ENCODE measurements around the gene YOD1.

Gene YOD1

DNA sequence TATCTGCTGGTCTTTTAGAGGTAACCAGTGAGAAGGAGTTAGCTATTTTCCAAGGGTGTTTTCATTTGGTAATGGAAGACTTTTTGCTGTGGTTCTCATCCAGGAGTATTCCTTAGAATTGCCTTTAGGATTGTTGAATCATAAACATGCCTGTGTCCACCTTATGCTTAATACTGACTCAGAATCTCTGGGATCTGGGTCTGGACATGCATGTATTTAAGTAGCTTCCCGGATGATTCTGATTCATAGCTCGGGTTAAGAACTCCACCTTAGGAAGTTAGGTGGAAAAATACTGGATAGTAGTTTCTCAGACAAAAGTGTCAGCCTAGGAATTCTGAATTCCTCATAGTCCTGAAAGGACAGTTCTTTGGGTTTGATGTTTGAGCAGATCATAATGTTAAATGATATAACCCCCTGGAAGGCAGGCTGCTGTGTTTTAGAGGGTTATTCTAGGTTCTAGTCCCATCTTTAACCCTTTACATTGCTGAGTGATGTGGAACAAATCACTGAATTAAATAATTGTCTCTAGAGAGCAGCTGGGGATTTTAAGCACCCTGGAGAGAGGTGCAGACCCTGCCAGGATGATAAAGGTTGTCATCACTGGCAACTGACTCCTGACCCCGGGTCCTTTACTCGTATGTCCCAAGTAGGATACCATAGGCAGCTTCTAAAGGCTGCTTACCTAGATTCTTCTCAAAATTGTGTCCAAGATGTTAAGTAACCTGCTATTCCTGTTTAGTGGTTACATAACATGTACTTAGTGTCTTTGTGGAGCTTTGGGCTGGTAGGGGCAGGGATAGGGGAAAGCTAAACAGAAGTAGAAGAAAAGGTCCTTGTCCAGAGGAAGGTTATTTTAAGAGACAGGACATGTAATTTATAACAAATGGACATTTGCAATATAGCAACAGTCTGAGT is 23.2 kb upstream of the YOD1 start:
- FAIRE-seq (no peak), DNase-seq (ENCODE audit: low spot score) (no peak)

DNA sequence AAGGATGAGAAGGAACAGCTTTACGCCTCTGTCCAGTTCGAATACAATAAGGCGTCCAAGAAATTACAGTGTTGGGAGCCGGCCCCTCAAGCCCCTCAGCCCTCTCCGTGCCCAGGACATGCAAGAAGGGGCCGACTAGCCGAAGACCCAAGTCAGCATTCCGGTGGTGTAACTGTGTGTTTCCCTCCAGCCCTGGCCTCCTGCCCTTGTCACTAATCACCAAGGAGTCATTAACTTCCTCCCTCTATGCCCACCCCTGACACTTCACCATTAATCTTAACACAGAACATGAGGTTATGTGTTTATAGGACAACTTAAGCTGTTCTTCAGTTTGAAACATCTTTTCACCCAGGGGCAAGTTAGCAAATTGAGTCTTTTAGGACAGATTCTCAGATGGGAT is 21.2 kb upstream of the YOD1 start:
- FAIRE-seq (no peak), DNase-seq (ENCODE audit: low spot score) (no peak)

DNA sequence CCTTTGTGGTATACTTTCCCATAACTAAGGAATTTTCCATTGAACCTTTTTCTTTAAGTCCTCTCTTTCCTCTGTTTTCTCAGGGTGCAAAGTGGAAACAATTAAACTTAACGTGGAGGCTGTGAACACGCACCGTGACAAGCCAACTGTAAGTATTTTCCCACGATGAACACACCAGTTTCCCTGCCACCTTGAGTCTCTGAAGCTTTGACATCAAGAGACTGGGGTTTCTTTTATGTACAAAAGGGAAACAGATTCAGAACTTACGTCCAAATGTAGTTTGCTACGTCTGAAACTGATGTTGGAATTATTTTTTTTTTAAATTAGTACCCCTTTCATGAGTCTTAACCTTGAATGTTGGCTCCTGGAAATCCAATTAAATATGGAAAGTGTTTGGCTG is 20.4 kb upstream of the YOD1 start:
- FAIRE-seq (no peak), DNase-seq (ENCODE audit: low spot score) (no peak)

DNA sequence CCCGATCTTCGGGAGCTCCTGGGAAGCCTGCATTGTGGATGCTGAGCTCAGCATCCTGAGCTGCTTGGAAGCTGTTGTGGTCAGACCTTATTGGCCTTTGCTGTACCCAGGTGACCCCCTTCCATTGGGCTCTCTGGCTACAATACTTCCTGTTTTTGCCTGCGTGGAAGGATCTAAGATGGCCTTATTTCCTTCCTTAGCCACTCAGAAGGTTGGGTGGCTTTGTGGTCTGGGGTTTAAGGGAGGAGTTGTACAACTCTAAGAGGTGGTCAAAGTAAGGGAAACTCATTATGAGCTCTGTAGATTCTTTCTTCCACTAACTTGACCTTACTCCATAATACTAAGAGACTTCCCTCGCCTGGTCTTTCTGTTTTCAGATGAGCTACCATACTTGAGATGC is 19.8 kb upstream of the YOD1 start:
- FAIRE-seq (no peak), DNase-seq (ENCODE audit: low spot score) (no peak)

DNA sequence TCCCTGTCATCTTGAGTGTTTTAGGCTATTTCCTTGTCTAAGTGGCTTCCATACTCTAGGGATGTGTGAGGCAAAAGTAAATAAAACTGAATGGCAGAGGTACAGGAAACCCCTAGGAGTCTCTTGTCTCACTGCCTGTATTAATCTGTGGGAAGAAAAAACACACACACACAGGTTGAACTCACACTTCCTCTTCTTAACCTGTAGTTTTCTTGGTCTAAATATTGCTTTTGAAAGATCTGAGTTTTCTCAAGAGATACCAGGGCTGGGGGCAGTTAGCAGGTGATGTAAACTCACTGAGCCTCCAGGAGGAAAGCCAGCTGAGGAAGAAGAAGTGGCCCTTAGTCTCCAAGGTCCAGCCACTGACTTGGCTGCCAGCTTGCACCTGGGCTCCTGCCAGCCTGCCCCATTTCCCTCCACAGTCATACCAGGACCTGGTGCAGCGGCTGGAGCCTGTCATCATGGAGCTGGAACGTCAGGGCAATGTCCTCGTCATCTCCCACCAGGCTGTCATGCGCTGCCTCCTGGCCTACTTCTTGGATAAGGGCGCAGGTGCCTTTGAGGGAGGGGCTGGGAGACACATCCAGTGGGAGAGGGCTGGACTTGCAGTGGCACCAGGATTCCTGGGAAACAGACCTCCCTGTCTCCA is 19.0 kb upstream of the YOD1 start:
- DNase-seq (ENCODE audit: low spot score) (no peak), FAIRE-seq (no peak)

DNA sequence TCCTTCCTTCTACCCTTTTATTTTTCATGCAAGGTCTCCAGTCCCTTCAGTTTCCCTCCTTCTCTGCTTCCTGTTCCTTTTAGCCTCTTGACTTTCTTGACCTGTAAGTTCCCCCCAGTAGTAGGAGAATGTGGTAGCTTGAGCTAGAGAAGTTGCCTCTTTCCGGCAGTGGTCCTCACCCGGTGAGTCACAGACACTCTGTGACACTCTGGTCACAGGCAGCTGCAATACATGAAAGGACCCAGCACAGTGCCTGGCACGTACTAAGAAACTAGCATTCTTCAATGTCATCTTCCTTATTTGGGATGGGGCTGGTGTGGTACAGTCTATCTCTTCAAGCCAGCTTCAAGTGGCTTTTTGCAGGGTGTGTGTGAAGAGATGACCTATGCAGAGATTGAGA is 18.1 kb upstream of the YOD1 start:
- FAIRE-seq (no peak), DNase-seq (ENCODE audit: low spot score) (no peak)

DNA sequence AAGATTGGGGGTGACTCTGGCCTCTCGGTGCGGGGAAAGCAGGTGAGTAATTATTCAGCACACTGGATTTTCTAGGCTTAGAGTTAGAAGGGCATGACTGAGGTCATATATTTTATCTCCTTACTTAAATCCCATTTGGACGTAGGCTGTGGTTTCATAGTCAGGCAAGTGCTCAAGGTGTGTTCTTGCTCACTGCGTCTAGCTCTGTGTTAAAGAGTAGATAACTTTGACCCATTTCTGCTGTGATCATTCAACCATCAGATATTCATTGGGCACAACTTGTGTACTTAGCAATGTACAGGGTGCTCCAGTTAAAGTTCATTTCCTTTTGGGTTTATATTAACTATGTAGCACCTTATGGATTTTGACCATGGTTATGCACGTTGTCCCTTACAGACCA is 16.7 kb upstream of the YOD1 start:
- DNase-seq (ENCODE audit: low spot score) = no peak
- no peak for FAIRE-seq

DNA sequence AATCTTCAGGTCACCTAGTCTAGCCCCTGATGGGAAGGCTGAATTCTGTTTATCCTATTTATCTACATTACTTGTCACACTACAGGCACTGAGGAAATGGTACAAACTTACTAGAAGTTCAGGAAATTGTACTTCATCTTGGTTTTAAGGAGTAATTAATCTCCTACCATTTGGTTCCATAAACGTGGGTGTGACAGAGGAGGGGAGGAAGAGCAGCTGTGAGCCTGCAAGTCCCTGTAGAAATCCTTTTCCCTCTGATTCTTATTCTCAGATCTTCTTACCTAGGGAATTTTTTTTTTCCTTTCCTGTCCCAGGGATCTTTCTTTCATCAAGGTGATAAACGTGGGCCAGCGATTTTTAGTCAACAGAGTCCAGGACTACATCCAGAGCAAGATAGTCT is 16.2 kb upstream of the YOD1 start:
- FAIRE-seq = no peak

DNA sequence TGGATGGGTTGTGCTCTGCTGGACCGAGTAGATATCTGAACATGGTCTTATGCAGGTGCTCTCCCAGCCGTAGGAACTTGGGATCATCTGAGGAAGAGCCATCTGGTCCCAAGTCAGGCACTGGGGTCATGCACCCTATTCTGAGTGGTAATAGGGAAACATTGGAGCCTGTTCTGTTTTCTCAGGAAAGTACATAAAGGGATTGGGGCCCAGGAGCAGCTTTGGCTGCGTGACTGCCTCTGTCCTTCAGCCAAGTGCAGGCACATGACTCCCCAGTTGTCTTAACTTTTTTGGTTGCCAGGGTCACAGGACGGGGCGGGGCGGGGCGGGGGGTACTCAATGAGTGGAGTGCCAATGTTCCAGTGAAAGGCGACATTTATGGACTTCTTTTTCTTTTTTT is 13.6 kb upstream of the YOD1 start:
- DNase-seq (ENCODE audit: low spot score) = no peak
- no peak for FAIRE-seq

More for the DNA sequence above, 16.2 kb upstream of the YOD1 start:
- no peak for DNase-seq (ENCODE audit: low spot score)

DNA sequence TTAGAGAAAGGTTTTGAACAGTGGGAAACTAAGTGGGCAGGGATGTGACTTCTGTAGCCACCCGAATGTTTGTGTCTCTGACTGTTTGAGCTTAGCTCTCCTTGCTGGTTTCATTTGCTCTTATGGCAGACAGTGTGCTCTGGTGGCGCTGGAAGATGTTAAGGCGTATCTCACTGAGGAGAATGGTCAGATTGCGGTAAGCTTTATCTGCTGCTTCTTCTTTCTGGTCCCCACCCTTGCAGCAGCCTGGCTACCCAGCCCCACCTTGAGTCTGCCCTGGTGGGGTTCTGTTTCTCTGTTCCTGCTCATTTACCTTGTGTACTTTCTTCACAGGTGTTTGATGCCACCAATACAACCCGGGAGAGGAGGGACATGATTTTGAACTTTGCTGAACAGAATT is 12.0 kb upstream of the YOD1 start:
- DNase-seq (ENCODE audit: low spot score) = no peak
- no peak for FAIRE-seq

DNA sequence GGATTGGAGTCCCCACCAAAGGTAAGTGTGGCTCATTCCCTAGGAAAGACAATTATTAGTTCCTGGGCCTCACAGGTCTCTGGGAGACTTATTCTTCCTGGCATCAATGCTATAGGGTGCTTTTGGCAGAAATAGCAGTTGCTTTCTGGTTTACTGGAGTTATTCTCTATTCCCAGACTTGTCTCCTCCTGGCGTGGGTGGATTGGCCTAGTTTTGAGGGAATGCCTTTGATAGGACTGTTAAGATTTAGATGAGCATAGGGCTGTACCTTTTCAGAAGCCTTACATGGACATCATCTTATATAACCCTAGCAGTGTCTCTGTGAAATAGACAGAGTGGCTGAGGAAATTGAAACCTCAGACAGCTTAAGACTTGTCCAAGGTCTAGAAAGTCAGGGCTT is 11.1 kb upstream of the YOD1 start:
- no peak for FAIRE-seq
- no peak for DNase-seq (ENCODE audit: low spot score)

DNA sequence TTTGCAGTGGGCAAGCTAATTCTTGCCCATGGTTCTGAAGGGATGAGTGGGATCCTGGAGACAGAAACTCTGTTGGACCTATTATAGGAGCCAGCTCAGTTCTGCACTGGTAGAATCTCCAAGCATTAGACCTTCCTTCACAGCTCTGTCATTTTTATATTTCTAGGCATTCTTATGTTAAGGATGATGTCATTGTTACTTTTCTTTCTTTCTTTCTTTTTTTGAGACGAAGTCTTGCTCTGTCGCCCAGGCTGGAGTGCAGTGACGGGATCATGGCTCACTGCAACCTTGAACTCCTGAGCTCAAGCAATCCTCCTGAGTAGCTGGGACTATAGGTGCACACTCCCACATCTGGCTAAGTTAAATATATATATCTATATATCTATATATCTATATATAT is 9.6 kb upstream of the YOD1 start:
- FAIRE-seq (no peak), DNase-seq (ENCODE audit: low spot score) (no peak)

DNA sequence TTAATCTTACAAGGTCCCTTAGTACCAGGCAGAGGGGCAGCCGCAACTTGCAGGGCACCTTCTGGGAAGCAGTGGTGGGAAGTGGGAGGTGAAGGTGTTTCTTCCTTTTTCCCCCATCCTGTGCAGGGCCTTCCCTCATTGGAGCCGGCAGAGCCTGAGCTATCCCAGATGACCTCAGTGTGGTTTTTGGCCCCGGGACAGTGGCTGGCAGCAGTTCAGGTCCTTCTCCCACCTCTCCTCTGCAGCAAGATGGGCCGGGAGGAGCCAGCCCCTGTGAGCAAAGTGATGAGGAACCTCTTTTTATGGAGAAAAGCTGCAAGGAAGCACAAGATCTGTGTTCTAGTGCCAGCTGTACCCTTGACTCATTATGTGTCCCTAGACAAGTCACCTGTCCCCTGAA is 8.9 kb upstream of the YOD1 start:
- FAIRE-seq (no peak), DNase-seq (ENCODE audit: low spot score) (no peak)

DNA sequence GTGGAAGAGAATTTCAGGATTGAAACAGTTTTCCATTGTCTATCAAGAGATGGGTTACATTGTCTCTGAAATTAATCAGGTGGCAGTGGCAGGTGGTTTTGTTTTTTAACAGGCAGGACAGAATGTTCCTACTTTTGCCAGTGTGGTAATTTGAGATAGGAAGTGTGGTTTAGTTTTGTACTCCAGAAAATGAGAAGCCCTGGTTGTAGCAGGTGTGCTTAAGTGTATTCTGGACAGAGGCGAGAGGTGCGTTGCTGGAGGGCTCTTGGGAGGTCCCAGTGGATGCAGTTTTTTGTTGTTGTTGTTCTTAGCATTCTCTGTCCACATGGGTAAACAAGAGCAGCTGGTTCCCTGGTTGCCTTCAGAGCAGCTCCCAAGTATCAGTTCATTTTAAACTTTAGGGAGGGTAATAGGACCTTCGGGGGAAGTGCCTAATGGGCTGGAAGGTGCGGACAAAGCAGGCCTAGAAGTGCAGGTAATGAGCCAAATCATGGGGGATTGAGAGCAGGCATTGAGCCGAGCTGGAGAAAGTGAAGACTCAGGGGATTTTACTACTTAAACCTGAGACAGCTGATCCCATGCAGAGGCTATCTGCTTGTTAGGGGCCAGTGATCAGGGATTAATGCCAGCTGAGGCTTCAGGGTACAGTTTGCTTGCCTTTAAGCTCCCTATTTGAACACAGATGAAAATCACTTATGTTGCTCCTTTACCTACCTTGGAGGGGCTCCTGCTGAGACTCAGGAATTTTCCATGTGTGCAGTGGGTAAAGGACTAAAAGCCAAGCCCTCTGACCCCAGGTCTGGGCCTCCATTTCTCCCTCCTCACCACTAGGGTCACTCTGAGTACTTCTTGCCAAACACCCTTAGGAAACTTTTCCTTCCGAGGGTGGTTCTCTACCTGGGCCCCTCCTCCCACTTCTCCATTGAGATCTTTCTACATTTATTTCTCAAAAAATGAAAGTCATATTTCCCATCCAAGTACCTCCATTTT is 8.2 kb upstream of the YOD1 start:
- no peak for FAIRE-seq
- DNase-seq (ENCODE audit: low spot score) = no peak

DNA sequence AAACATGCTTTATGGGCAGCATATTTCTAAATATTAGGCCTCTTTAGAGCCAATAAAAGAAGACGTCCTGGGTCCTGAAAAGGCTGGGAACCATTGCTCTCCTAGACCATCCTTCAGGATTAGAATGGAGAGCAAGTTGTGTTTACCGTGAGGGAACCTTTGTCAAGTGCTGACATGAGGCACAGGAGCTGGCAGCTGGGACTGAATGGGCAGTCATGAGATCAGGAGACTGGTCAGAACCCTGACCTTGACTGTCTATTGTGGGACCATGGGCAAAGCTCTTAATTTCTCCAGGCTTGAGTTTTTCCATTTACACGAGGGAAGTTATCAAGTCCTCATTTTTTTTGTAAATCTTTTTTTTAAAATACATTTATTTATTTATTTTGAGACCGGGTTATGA is 7.2 kb upstream of the YOD1 start:
- no peak for DNase-seq (ENCODE audit: low spot score)
- no peak for FAIRE-seq

DNA sequence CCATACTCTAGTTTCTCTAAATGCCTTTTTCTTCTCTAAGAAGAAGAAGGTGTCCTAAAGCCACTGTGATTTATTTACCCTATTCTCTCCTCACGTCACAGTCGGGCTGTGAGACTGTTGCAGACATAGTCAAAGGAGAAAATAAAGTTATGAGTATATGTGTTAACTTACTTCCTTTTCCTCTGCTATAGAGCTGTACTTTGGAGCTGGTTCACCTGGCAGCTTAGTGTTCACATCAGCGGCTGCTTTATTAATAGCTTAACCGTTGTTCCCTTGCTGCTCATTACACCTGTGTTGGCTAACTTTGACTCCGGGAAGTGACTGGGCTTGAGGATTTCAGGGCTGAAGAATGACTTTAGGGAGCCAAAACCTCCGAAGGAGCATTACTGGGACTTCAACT is 5.7 kb upstream of the YOD1 start:
- DNase-seq (ENCODE audit: low spot score) (no peak), FAIRE-seq (no peak)

DNA sequence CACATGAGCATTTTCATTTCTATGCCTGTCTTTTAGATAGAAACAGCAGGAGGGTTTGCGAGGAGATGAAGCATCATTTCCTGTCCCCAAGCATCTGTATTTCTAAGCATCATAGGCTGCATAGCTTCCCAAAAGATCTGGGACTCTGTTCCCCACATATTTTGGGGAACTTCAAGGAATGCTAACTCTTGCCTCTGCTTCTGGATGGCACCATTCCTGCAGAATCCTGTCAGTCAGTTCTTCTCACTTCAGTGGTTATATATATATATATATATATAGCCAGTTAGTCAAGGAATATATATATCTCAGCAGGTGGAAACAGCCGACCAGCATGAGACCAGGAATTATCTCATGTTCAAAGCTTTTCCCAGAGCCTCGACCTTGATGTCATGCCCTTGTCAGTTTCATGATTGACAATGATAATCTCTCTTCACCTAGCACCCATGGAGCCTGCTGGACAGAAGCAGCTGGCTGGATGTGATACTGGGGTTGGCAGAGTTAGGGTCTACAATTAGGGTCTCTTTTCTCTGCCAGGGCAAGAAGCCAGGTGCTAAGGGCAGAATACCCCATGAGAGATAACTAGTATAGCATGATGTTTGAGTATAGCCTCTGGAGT is 4.5 kb upstream of the YOD1 start:
- DNase-seq (ENCODE audit: low spot score) = no peak
- FAIRE-seq = no peak

DNA sequence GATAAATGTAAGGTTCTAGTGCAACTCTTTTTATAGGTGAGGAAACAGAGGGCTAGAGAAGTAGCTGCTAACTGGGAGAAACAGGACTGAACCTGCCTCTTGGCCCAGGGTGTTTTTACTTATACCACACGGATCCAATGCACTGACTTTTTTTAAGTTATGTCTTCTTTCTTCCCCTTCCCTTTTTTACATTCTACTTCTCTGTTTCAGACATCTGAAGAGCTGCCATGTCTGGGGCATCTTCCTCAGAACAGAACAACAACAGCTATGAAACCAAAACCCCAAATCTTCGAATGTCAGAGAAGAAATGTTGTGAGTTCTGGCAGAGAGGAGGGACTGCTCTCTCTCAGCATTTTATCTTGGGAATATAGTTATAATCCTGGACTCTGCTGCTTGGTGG is 3.5 kb upstream of the YOD1 start:
- no peak for FAIRE-seq
- no peak for DNase-seq (ENCODE audit: low spot score)

DNA sequence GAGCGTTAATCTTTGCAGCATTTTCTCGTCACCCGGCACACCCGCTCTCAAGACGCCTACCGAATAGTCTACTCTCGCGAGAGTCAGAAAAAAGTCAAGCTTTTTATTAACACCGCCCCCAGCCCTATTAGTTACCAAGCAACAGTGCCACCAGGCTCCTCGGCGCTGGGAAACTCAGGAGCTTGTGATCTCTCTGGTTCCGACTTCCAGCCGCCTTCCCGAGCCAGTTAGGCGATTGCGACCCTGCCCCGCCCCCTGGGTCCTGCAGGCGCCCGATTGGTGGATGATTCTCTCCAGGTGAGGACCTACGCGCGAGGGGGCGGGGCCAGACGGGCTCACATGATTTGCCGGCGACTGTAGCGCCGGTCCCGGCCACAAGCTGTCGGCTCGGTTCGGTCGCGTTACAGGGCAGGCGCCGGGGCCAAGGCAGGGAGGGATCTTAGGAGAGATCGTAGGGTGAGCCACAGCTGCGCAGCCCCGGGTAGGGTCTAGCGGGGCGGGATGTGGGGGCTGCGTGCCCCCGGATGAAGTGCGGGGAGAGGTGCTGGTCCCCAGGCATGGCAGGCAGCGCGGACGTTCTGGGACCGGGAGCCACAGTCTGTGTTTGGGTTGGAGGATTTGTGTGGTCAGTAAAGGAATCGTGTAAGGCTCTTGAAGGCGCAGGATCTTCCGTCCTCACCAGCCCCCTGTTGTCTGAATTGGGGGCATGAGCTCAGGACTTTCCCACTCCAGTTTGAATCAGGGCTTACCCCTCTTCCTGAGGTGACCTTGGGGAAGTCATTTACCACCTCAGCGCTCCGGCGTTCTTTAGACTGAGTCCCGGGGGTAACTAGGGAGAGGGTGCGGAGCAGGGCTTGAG is 2.1 kb upstream of the YOD1 start, which contains the start of gene PFKFB2:
Gene PFKFB2, plus strand, starts transcription at position 365 of the 859 bp plus-strand sequence. CDS start 1,443 bp downstream, outside the sequence.
- no peak for FAIRE-seq
- DNase-seq (ENCODE audit: low spot score) = peak; percentile 98

DNA sequence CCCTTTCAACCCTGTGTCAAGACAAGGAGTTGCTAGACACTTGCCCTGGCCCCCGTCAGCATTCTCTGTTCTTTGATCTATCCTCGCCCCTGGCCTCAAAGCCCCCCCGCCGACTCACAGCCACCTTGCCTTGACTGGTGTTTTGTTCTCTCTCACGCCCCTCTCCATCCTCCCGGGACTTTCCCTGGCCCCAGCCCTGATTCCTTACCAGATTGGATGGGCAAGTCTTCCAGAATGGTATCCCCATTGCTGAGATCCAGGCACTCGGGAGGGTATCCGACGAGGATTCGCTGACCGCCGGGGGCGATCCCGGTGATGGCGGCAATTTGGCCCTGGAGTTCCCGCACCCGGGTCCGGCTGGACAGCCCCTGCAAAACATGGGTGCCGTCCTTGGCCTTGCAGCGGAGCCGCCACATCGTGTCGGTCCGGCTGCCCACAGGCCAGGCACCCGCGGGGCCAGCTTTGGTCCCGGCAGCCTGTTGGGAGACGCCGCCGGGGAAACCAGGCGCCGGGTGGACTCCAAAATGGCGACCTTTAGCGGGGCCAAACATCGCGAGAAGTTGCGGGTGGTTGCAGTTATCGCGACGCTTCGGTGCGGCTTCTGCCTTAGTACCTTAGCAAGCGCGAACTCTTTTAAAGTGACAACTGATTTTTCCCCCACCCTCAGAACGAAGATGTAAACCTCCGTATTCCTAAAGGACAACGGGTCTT is 373 bp downstream of the YOD1 start:
- peak; percentile 92 for DNase-seq (ENCODE audit: low spot score)
- FAIRE-seq = no peak

Measured in urothelium cell line (cell line).